ENCODE data around the gene GPC6.

GPC6 gene

DNA sequence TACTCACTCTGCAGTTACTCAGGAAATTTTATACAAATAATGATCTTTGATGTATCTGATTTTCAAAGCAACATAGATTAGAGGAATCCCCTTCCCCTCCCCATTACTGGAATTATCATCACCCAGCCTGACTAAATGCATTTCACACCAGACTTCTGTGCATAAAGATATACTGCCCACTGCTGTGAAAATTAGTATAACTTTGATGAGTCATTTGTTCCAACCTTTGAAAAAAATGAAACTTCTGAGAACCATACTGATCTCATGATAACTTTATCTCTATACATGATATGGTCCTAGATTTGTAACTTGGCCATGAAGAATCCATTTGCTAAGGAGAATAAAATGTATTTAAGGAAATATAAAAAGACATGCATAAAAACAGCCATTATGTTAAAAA, 63.9 kb downstream of the GPC6 start:
- DNase-seq (ENCODE audit: low read depth), result no peak
- TF ChIP-seq, protein P1, sequence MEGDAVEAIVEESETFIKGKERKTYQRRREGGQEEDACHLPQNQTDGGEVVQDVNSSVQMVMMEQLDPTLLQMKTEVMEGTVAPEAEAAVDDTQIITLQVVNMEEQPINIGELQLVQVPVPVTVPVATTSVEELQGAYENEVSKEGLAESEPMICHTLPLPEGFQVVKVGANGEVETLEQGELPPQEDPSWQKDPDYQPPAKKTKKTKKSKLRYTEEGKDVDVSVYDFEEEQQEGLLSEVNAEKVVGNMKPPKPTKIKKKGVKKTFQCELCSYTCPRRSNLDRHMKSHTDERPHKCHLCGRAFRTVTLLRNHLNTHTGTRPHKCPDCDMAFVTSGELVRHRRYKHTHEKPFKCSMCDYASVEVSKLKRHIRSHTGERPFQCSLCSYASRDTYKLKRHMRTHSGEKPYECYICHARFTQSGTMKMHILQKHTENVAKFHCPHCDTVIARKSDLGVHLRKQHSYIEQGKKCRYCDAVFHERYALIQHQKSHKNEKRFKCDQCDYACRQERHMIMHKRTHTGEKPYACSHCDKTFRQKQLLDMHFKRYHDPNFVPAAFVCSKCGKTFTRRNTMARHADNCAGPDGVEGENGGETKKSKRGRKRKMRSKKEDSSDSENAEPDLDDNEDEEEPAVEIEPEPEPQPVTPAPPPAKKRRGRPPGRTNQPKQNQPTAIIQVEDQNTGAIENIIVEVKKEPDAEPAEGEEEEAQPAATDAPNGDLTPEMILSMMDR (IDR thresholded peaks at IDR 0.05; ENCODE audit: control insufficient read depth, insufficient read depth, low read depth, low read length, missing control alignments), result no peak
- H3K4me3 ChIP-seq (ENCODE audit: control insufficient read depth, low read depth, low read length), result no peak overlapping the region

DNA sequence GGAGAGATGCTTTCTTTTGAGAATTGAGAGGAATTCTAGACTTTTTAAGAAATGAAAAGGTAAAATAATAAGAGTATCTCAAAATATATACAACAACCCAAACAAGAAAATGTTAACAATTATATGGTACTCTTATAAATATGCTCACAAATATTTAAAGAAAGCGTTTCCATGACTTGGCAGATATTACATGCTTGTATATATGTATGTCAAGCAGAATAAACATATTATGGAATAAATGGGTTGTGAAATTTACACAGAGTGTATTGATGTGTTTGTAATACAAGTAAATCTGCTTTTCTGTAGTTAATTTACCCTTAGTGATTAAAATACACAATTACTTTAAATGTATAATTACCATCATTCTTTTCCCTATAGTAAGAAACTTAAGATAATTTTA, 65.8 kb downstream of the GPC6 start:
- TF ChIP-seq, protein P1 (IDR thresholded peaks at IDR 0.05; ENCODE audit: control insufficient read depth, insufficient read depth, low read depth, low read length, missing control alignments), result no peak

DNA sequence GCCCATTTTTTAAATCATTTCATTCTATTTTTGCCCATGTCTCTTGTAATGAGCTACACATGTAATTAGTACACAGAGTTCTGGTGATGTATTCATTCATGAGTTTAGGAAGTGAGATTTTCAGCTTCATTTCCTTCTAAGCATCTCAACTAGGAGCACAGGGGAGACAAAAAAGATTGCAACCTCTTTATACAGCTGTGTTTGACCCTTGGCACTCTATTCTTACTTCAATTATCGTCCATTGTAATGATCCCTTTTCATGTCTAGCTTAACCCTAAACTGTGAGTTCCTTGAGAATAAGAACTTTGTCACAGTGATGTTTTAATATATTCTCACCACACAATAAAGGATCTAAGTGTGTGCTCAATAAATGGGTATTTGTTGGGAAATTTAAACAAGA, 67.1 kb downstream of the GPC6 start:
- TF ChIP-seq, protein P1 (IDR thresholded peaks at IDR 0.05; ENCODE audit: control insufficient read depth, insufficient read depth, low read depth, low read length, missing control alignments), result no peak
- DNase-seq (ENCODE audit: low read depth), result no peak
- no peak overlapping the region for H3K4me3 ChIP-seq (ENCODE audit: control insufficient read depth, low read depth, low read length)

More for the DNA sequence above, 65.8 kb downstream of the GPC6 start:
- no peak overlapping the region for H3K4me3 ChIP-seq (ENCODE audit: control insufficient read depth, low read depth, low read length)
- DNase-seq (ENCODE audit: low read depth), result no peak

DNA sequence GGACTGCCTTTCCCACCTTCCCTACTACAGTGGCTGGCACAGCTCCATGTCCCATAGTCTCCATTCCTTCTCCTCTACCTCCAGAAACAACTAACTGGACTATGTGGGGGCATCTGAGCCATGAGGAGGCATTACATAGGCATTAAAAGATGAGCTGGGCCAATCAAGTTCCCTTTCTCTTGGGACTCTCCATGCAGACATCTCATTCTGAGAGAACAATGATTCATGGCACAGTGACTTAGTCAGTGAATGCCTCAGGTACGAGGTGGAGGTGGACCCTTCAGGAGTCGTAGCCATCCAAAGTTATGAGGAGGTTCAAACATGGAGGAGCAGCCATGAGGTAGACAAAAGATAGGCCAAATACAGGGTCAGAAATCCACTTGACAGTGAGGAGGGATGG, 70.0 kb downstream of the GPC6 start:
- TF ChIP-seq, protein P1 (IDR thresholded peaks at IDR 0.05; ENCODE audit: control insufficient read depth, insufficient read depth, low read depth, low read length, missing control alignments), result no peak
- no peak overlapping the region for H3K4me3 ChIP-seq (ENCODE audit: control insufficient read depth, low read depth, low read length)
- DNase-seq (ENCODE audit: low read depth), result no peak

DNA sequence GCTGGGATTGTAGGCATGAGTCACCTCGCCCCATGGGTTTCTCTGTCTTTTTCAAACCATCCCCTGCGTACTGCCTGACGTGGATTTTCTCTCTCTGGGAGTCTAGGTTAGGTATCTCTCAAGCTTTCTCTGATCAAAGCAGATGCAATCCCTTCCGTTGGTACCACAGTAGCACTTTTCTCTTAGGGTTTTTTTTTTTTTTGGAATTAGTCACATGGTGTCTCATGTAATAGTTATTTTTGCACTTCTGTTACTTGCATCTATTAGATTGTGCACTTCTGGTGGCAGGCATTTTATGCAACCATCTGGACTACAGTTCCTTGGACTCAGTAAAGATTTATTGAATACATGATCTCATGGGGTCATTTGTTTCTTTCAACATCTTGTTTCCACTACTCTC, 72.1 kb downstream of the GPC6 start:
- TF ChIP-seq, protein P1 (IDR thresholded peaks at IDR 0.05; ENCODE audit: control insufficient read depth, insufficient read depth, low read depth, low read length, missing control alignments), result no peak
- H3K4me3 ChIP-seq (ENCODE audit: control insufficient read depth, low read depth, low read length), result no peak overlapping the region
- DNase-seq (ENCODE audit: low read depth), result peak; percentile 21

DNA sequence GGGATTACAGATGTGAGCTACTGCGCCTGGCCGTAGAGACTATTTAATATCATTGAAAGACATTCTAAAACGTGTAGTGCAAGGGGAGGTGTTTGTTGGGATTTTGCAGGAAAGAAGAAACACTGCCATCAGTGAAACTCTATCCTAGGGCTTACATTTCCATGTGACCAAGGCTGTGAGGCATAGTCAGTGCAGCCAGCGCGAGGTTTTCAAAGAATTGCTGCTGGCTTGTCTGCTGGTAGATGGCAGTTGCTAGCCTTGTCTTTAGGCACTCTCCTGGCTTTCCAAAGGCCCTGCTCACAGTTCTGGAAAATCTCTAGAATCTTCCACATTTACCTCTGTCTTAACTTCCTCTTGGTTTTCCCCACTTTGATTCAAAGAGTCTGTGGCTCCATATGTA, 77.5 kb downstream of the GPC6 start:
- DNase-seq (ENCODE audit: low read depth), result no peak
- H3K4me3 ChIP-seq (ENCODE audit: control insufficient read depth, low read depth, low read length), result no peak overlapping the region
- TF ChIP-seq, protein P1 (IDR thresholded peaks at IDR 0.05; ENCODE audit: control insufficient read depth, insufficient read depth, low read depth, low read length, missing control alignments), result no peak
